HepG2 (cell line): ENCODE results near the gene ZNF318. TPM values are rescaled to one million over a fixed set of nuclear protein-coding genes. Genes with fewer than 3 reads are reported as not detected.
A peak's percentile ranks its signal among the peaks of the same experiment; 100 is the strongest.

Experiments used
- ATAC-seq: fragments of 200-7000 bp; cut with Tn5 transposase; 3 replicates; pipeline ENCODE4 v1.9.1; 2020; ENCODE audit warnings: mild to moderate bottlenecking, moderate library complexity
- BruUV-seq: library from RNA; stranded (reverse); fragments of 400-500 nt; replicated peaks from 2 replicates; lab custom pipeline; 2021; lab: Mats Ljungman, UMichigan
- CTCF ChIA-PET: fragments of 300-600 bp; formaldehyde crosslinking; extraction: SDS; loops from one replicate; lab custom pipeline; 2021; ENCODE audit warnings: low total read pairs, inconsistent platforms, low intra/inter-chr PET ratio; lab: Yijun Ruan, JAX
- POLR2A ChIA-PET: fragments of 350-600 bp; sonication (Branson Sonifier 250); formaldehyde crosslinking; loops from one replicate; lab custom pipeline; 2020; ENCODE audit warnings: antibody characterized with exemption, inconsistent platforms; lab: Yijun Ruan, JAX
- DNase-seq: peaks from one replicate; pipeline ENCODE4 v3.0.0-alpha.2; 2015; ENCODE audit warnings: low spot score
- FAIRE-seq: peaks from 3 replicates; lab custom pipeline; 2011; peaks lifted over from hg19 to GRCh38; lab: Jason Lieb, UNC
- H2AFZ ChIP-seq: one replicate; pipeline ENCODE4 v1.6.1; 2011; ENCODE audit warnings: low read length, inconsistent platforms
- H3K27ac ChIP-seq: fragments of 300-600 bp; 3 replicates; pipeline ENCODE4 v1.8.0; 2011; ENCODE audit warnings: mixed run types, mild to moderate bottlenecking, mixed read lengths, low read length, inconsistent platforms; ENCODE audit not compliant: insufficient read depth; ENCODE audit errors: extremely low read length
- H3K27me3 ChIP-seq, 2 experiments: fragments of 200-600 bp in 1 of 2; 2 replicates in 1 of 2; 3 replicates in 1 of 2; pipeline versions ENCODE4 v1.6.0 to v1.8.0; 2011; ENCODE audit warnings: low read length in 2 of 2, mild to moderate bottlenecking in 2 of 2, moderate library complexity in 2 of 2, inconsistent platforms in 1 of 2; ENCODE audit not compliant: insufficient read depth in 2 of 2, control insufficient read depth in 1 of 2
- H3K36me3 ChIP-seq, 2 experiments: fragments of 200-600 bp in 1 of 2; replicated peaks in 1 of 2; 2 replicates in 1 of 2; 3 replicates in 1 of 2; pipeline versions ENCODE4 v1.5.1 to v1.8.0; 2011; ENCODE audit warnings: low read length in 2 of 2, inconsistent platforms in 1 of 2; ENCODE audit not compliant: insufficient read depth in 2 of 2, control insufficient read depth in 1 of 2
- H3K4me1 ChIP-seq: 2 replicates; pipeline ENCODE4 v1.5.1; 2012; ENCODE audit warnings: low read length, inconsistent platforms; ENCODE audit not compliant: insufficient read depth
- H3K4me2 ChIP-seq: 2 replicates; pipeline ENCODE4 v1.6.0; 2011; ENCODE audit warnings: low read depth, low read length, inconsistent platforms
- H3K4me3 ChIP-seq, 3 experiments: fragments of 200-600 bp in 1 of 3; sonication (generic), shearing (Covaris generic) in 1 of 3; replicated peaks in 1 of 3; 2 replicates each; pipeline ENCODE4 v1.5.1; 2011 to 2016; ENCODE audit warnings: low read length in 3 of 3, inconsistent platforms in 2 of 3, low read depth in 2 of 3, mild to moderate bottlenecking in 2 of 3, control low read depth in 1 of 3, mixed read lengths in 1 of 3; ENCODE audit not compliant: insufficient read depth in 1 of 3
- H3K79me2 ChIP-seq: one replicate; pipeline ENCODE4 v1.6.1; 2011; ENCODE audit warnings: low read length, inconsistent platforms; ENCODE audit not compliant: insufficient read depth
- H3K9ac ChIP-seq: 2 replicates; pipeline ENCODE4 v1.6.0; 2011; ENCODE audit warnings: mild to moderate bottlenecking, low read depth, low read length, inconsistent platforms; ENCODE audit not compliant: insufficient read depth
- H3K9me3 ChIP-seq: 2 replicates; pipeline ENCODE4 v1.5.1; 2012; ENCODE audit warnings: mild to moderate bottlenecking, low read length
- H4K20me1 ChIP-seq: 2 replicates; pipeline ENCODE4 v1.6.0; 2011; ENCODE audit warnings: inconsistent platforms, mild to moderate bottlenecking, low read length, moderate library complexity; ENCODE audit not compliant: insufficient read depth
- ARID4A ChIP-seq: sonication (generic); formaldehyde crosslinking; IDR thresholded peaks from 2 replicates; pipeline ENCODE4 v1.5.0; 2020; ENCODE audit warnings: mild to moderate bottlenecking, missing genetic modification reagents, borderline replicate concordance
- DDIT3 ChIP-seq: sonication (generic); formaldehyde crosslinking; IDR thresholded peaks from 2 replicates; pipeline ENCODE4 v1.4.0; 2020; ENCODE audit warnings: mild to moderate bottlenecking, missing genetic modification reagents
- EP300 ChIP-seq, 3 experiments: sonication (generic) in 1 of 3; formaldehyde crosslinking in 1 of 3; IDR thresholded peaks; 2 replicates each; pipeline versions ENCODE4 v1.5.1 to v1.6.1; 2011 to 2020; ENCODE audit warnings: low read depth in 2 of 3, low read length in 2 of 3, borderline replicate concordance in 1 of 3, improper control_type of control experiment in 1 of 3, mild to moderate bottlenecking in 1 of 3, missing genetic modification reagents in 1 of 3, moderate library complexity in 1 of 3
- ERF ChIP-seq: IDR thresholded peaks from 2 replicates; pipeline ENCODE4 v1.6.1; 2018; ENCODE audit warnings: missing biosample characterization, missing genetic modification reagents
- HDAC2 ChIP-seq: sonication (generic); formaldehyde crosslinking; IDR thresholded peaks from 2 replicates; pipeline ENCODE4 v1.4.0; 2020; ENCODE audit warnings: missing genetic modification reagents
- KDM6A ChIP-seq: IDR thresholded peaks from 2 replicates; pipeline ENCODE4 v1.6.1; 2016; ENCODE audit warnings: low read depth
- NCOA2 ChIP-seq: sonication (generic); formaldehyde crosslinking; IDR thresholded peaks from 2 replicates; pipeline ENCODE4 v1.8.0; 2022; ENCODE audit warnings: inconsistent platforms
- PLRG1 ChIP-seq: fragments of 450-650 bp; conservative IDR thresholded peaks from 2 replicates; pipeline ENCODE4 v1.6.1; 2016
- SALL1 ChIP-seq: sonication (generic); formaldehyde crosslinking; IDR thresholded peaks from 2 replicates; pipeline ENCODE4 v1.8.0; 2022; ENCODE audit warnings: mild to moderate bottlenecking, missing genetic modification reagents
- TMF1 ChIP-seq: sonication (generic); formaldehyde crosslinking; IDR thresholded peaks from 2 replicates; pipeline ENCODE4 v1.8.1; 2022; ENCODE audit warnings: low read depth, missing genetic modification reagents
- ZFP36L1 ChIP-seq: sonication (generic); formaldehyde crosslinking; IDR thresholded peaks from 2 replicates; pipeline ENCODE4 v1.8.0; 2022; ENCODE audit warnings: mild to moderate bottlenecking, missing genetic modification reagents, moderate library complexity
- ZNF121 ChIP-seq: sonication (generic); formaldehyde crosslinking; IDR thresholded peaks from 2 replicates; pipeline ENCODE4 v1.5.0; 2020; ENCODE audit warnings: mild to moderate bottlenecking, missing genetic modification reagents
- ZNF280D ChIP-seq: sonication (generic); formaldehyde crosslinking; IDR thresholded peaks from 2 replicates; pipeline ENCODE4 v1.5.1; 2020; ENCODE audit warnings: mild to moderate bottlenecking, missing genetic modification reagents
- ZNF44 ChIP-seq: sonication (generic); formaldehyde crosslinking; IDR thresholded peaks from 2 replicates; pipeline ENCODE4 v1.5.1; 2020; ENCODE audit warnings: mild to moderate bottlenecking, missing genetic modification reagents
- ZNF484 ChIP-seq: sonication (generic); formaldehyde crosslinking; IDR thresholded peaks from 2 replicates; pipeline ENCODE4 v1.5.1; 2020; ENCODE audit warnings: mild to moderate bottlenecking, low read depth, missing genetic modification reagents, borderline replicate concordance
- ZNF768 ChIP-seq: sonication (generic); formaldehyde crosslinking; IDR thresholded peaks from 2 replicates; pipeline ENCODE4 v1.4.0; 2020; ENCODE audit warnings: missing genetic modification reagents
- WGBS: methylation state at CpG from one replicate; pipeline ENCODE4 v1.1.6; 2017; ENCODE audit warnings: low lambda C conversion rate; 5-methylcytosine and 5-hydroxymethylcytosine counted together
- in situ Hi-C: cut with HindIII; loops from 2 replicates; pipeline ENCODE4 v1.10.0; 2017; ENCODE audit warnings: low pct_unique_long_range_greater_than_20kb; ENCODE audit not compliant: extremely low pct_ligation_motif_present
- intact Hi-C: fragments of 100-400 bp; cut with micrococcal nuclease; formaldehyde crosslinking; loops from one replicate; pipeline ENCODE4 v1.10.0; 2022; ENCODE audit not compliant: unreplicated experiment
- polyA plus RNA-seq, 8 experiments: library from polyadenylated mRNA; depleted of rRNA in 3 of 8; stranded (reverse) in 7 of 8; unstranded in 1 of 8; fragments of >200 nt; fragmentation: Illumina TruSeq in 4 of 8; extraction: Trizol in 4 of 8; gene quantifications; 2 replicates each; pipeline versions ENCODE4 v1.2.1 to v1.2.3, GENCODE V29; 2011 to 2016; ENCODE audit warnings: low read depth in 4 of 8, missing spikeins in 1 of 8, mixed read lengths in 1 of 8; ENCODE audit not compliant: insufficient read depth in 1 of 8
- total RNA-seq, 5 experiments: library from RNA; depleted of rRNA; stranded (reverse); fragments of >200 nt; fragmentation: Illumina TruSeq; extraction: Trizol; gene quantifications; 2 replicates each; pipeline ENCODE4 v1.2.3, GENCODE V29; 2016; ENCODE audit warnings: low read depth in 1 of 5

The ZNF318 gene
- total and polyA plus RNA-seq, 2 of the 13 experiments (the other 11 are each of a cell fraction or from before 2014, with no cell fraction given), result 13.0 to 14.5 TPM

GRCh38 chr6:43290905-43291355, 78.5 kb downstream of the ZNF318 start:
- WGBS, result 3% methylated on average over 6 of the region's 6 CpGs
- Histone ChIP-seq H3K27ac (peak overlapping the region; percentile 96), H3K4me3 (peak overlapping the region in 1 of 3 experiments; percentile 18; a peak in 1 of 6 replicates), H2AFZ (no peak overlapping the region), H3K36me3 (no peaks in the 10 kb centered on the region), H4K20me1 (no peaks in the 10 kb centered on the region), H3K9me3 (no peaks in the 10 kb centered on the region), H3K79me2 (no peaks in the 10 kb centered on the region), H3K4me1 (peaks cover 96% of the 10 kb centered on the region), H3K27me3 (no peaks in the 10 kb centered on the region), H3K4me2 (peak overlapping the region; percentile 72), H3K9ac (peak overlapping the region; percentile 74)
- intact Hi-C loops (loop anchor here (2.0 kb wide), 3 partner anchors 22 to 38 kb away; no protein-coding TSS in a partner anchor), in situ Hi-C loops (no loop called here)
- ChIA-PET CTCF (interaction anchor here (1.5 kb wide), 1 partner anchor 43 kb away, joined by 4 read pairs; no protein-coding TSS in a partner anchor), POLR2A (interaction anchor here (0.5 to 8.3 kb wide), 15 partner anchors 9 to 509 kb away, joined by 3 to 314 read pairs (median 4); partner anchors contain the start of genes CRIP3, DNPH1 and ZNF318)
- FAIRE-seq (peak; percentile 98), ATAC-seq (peak; percentile 91), DNase-seq (peak; percentile 97)
- BruUV-seq, result no TSS peak
- TF ChIP-seq TMF1 (CRISPR knock-in tag), result peak; percentile 73; the same call in 1 of the 2 replicates
- peak; percentile 81 for TF ChIP-seq NCOA2 (CRISPR knock-in tag)
- TF ChIP-seq ZNF44 (CRISPR knock-in tag), result no peak
- TF ChIP-seq ZNF280D, result 0 out of 2 replicates have a peak, but pooled peaks have one; percentile 43
- no peak for TF ChIP-seq ZNF768
- peak; percentile 76; the same call in 1 of the 2 replicates for TF ChIP-seq ERF (CRISPR knock-in tag)
- TF ChIP-seq HDAC2 (CRISPR knock-in tag), result peak; percentile 90
- peak; percentile 85 for TF ChIP-seq SALL1 (CRISPR knock-in tag)
- peak; percentile 35; the same call in 1 of the 2 replicates for TF ChIP-seq ZNF121 (CRISPR knock-in tag)
- TF ChIP-seq KDM6A (CRISPR knock-in tag), result peak; percentile 71; the same call in 1 of the 2 replicates
- no peak for TF ChIP-seq ZNF484 (CRISPR knock-in tag)
- TF ChIP-seq PLRG1, result no peak
- peak; percentile 17; the same call in 1 of the 2 replicates for TF ChIP-seq ARID4A (CRISPR knock-in tag)
- peak; percentile 77 to 87; a peak in 3 of 4 replicates for TF ChIP-seq EP300 (IDR thresholded peaks at IDR 0.05; ENCODE audit: low read depth in 2 of 2, low read length in 2 of 2)
- TF ChIP-seq EP300 (CRISPR knock-in tag; IDR thresholded peaks at IDR 0.05; ENCODE audit: borderline replicate concordance), result peak; percentile 65
- 0 out of 2 replicates have a peak, but pooled peaks have one; percentile 24 for TF ChIP-seq DDIT3 (CRISPR knock-in tag)
- TF ChIP-seq ZFP36L1, result peak; percentile 82; the same call in 1 of the 2 replicates
